Panc1 (cell line): ENCODE data around the gene PARP9. TPM values are rescaled to one million over a fixed set of nuclear protein-coding genes. Genes with fewer than 3 reads are reported as not detected.

Source experiments
- ATAC-seq: fragments of 200-7000 bp; cut with Tn5 transposase; 2 replicates; pipeline ENCODE4 v1.9.1; 2020; ENCODE audit warnings: mild to moderate bottlenecking, moderate library complexity
- BruUV-seq: library from RNA; stranded (reverse); fragments of 400-500 nt; replicated peaks from 2 replicates; lab custom pipeline; 2021; lab: Mats Ljungman, UMichigan
- CTCF ChIA-PET: fragments of 300-600 bp; sonication (Branson Sonifier 250); formaldehyde crosslinking; loops from one replicate; lab custom pipeline; 2022; ENCODE audit warnings: antibody characterized with exemption; lab: Charles Lee
- POLR2A ChIA-PET: fragments of 300-600 bp; sonication (Branson Sonifier 250); formaldehyde crosslinking; loops from one replicate; lab custom pipeline; 2022; ENCODE audit warnings: antibody characterized with exemption; lab: Charles Lee
- DNase-seq: peaks from one replicate; pipeline ENCODE4 v3.0.0-alpha.2; 2010; ENCODE audit warnings: low read depth, low spot score
- H3K27ac ChIP-seq: 2 replicates; pipeline ENCODE4 v1.5.1; 2011; ENCODE audit warnings: mild to moderate bottlenecking, low read length, inconsistent platforms
- H3K27me3 ChIP-seq: fragments of 200-500 bp; sonication (Bioruptor generic); 2 replicates; pipeline ENCODE4 v1.6.0; 2014; ENCODE audit warnings: low read length, inconsistent platforms; ENCODE audit not compliant: control insufficient read depth, insufficient read depth
- H3K36me3 ChIP-seq: fragments of 200-500 bp; sonication (Bioruptor generic); 2 replicates; pipeline ENCODE4 v1.5.1; 2014; ENCODE audit warnings: inconsistent platforms, mild to moderate bottlenecking, low read length, moderate library complexity; ENCODE audit not compliant: control insufficient read depth, insufficient read depth
- H3K4me1 ChIP-seq: 2 replicates; pipeline ENCODE4 v1.5.1; 2011; ENCODE audit warnings: inconsistent platforms, mild to moderate bottlenecking, low read length, moderate library complexity; ENCODE audit not compliant: control insufficient read depth, insufficient read depth
- H3K4me3 ChIP-seq, 2 experiments: 2 replicates each; pipeline ENCODE4 v1.5.1; 2011 to 2012; ENCODE audit warnings: low read depth in 2 of 2, low read length in 2 of 2, mild to moderate bottlenecking in 2 of 2, inconsistent platforms in 1 of 2, moderate library complexity in 1 of 2
- H3K9me3 ChIP-seq: fragments of 200-500 bp; sonication (Bioruptor generic); 2 replicates; pipeline ENCODE4 v1.5.1; 2014; ENCODE audit warnings: low read depth, mild to moderate bottlenecking, inconsistent platforms, low read length, moderate library complexity; ENCODE audit not compliant: control insufficient read depth, insufficient read depth
- POLR2AphosphoS5 ChIP-seq: IDR thresholded peaks from 2 replicates; pipeline ENCODE4 v1.6.1; 2012; ENCODE audit warnings: mild to moderate bottlenecking, low read depth, low read length, moderate library complexity
- SIN3A ChIP-seq: IDR thresholded peaks from 2 replicates; pipeline ENCODE4 v1.6.1; 2012; ENCODE audit warnings: low read depth, mild to moderate bottlenecking, low read length, moderate library complexity, borderline replicate concordance; ENCODE audit not compliant: insufficient read depth
- TCF7L2 ChIP-seq: IDR thresholded peaks from 2 replicates; pipeline ENCODE4 v1.6.1; 2011; ENCODE audit warnings: mild to moderate bottlenecking, low read depth, low read length, inconsistent platforms
- in situ Hi-C: cut with HindIII; loops from 2 replicates; pipeline ENCODE4 v1.10.0; 2016; ENCODE audit warnings: low sequenced_read_pairs, low pct_unique_long_range_greater_than_20kb
- intact Hi-C: fragments of 100-400 bp; cut with micrococcal nuclease; formaldehyde crosslinking; loops from one replicate; pipeline ENCODE4 v1.10.0; 2022; ENCODE audit not compliant: unreplicated experiment
- total RNA-seq: library from RNA; stranded (reverse); gene quantifications from one replicate; pipeline ENCODE4 v1.2.1, GENCODE V29; 2021; ENCODE audit not compliant: unreplicated experiment
- TF ChIP-seq, protein P1 (sequence below): fragments of 450-650 bp; IDR thresholded peaks from 2 replicates; pipeline ENCODE4 v1.5.1; 2017; ENCODE audit warnings: mild to moderate bottlenecking
- TF ChIP-seq, protein P2 (sequence below), 2 experiments: IDR thresholded peaks; 2 replicates each; pipeline ENCODE4 v1.6.1; 2011 to 2012; ENCODE audit warnings: low read depth in 2 of 2, control low read depth in 1 of 2, low read length in 1 of 2, mild to moderate bottlenecking in 1 of 2, moderate library complexity in 1 of 2; ENCODE audit not compliant: insufficient read depth in 1 of 2

The PARP9 gene
- total RNA-seq, 1 experiment from 2014 or later, result 14.5 TPM

DNA sequence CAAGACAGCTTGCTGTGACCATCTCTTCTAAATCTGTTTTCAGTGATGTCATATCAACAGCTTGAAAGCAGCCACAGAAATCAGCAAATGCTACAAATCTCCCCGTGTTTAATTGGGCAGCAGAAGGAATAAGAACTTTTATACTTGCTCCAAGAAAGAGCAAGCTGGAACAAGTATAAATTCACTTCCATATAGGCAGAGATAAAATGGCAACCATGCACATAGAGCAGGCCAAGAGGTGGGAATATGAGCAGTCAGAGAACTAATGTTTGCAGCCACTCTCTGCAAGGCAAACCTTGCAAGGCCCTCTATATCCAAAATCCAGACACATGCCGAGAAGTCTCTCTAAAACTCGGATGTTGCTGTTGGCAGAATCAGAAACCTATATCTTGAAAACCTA lies 16.0 kb downstream of the PARP9 start:
- ChIA-PET CTCF (no interaction called here), POLR2A (interaction anchor here (0.6 kb wide), 1 partner anchor 124 kb away, joined by 3 read pairs; no protein-coding TSS in a partner anchor)
- ATAC-seq (no peak), DNase-seq (no peak)
- intact Hi-C loops, result no loop called here
- Histone ChIP-seq H3K27ac (no peak overlapping the region), H3K9me3 (no peaks in the 10 kb centered on the region), H3K36me3 (no peaks in the 10 kb centered on the region), H3K27me3 (no peaks in the 10 kb centered on the region), H3K4me3 (no peak overlapping the region), H3K4me1 (no peaks in the 10 kb centered on the region)
- TF ChIP-seq POLR2AphosphoS5 (no peak), SIN3A (no peak), TCF7L2 (no peak)
- TF ChIP-seq, protein P1, sequence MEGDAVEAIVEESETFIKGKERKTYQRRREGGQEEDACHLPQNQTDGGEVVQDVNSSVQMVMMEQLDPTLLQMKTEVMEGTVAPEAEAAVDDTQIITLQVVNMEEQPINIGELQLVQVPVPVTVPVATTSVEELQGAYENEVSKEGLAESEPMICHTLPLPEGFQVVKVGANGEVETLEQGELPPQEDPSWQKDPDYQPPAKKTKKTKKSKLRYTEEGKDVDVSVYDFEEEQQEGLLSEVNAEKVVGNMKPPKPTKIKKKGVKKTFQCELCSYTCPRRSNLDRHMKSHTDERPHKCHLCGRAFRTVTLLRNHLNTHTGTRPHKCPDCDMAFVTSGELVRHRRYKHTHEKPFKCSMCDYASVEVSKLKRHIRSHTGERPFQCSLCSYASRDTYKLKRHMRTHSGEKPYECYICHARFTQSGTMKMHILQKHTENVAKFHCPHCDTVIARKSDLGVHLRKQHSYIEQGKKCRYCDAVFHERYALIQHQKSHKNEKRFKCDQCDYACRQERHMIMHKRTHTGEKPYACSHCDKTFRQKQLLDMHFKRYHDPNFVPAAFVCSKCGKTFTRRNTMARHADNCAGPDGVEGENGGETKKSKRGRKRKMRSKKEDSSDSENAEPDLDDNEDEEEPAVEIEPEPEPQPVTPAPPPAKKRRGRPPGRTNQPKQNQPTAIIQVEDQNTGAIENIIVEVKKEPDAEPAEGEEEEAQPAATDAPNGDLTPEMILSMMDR, result no peak
- TF ChIP-seq, protein P2, sequence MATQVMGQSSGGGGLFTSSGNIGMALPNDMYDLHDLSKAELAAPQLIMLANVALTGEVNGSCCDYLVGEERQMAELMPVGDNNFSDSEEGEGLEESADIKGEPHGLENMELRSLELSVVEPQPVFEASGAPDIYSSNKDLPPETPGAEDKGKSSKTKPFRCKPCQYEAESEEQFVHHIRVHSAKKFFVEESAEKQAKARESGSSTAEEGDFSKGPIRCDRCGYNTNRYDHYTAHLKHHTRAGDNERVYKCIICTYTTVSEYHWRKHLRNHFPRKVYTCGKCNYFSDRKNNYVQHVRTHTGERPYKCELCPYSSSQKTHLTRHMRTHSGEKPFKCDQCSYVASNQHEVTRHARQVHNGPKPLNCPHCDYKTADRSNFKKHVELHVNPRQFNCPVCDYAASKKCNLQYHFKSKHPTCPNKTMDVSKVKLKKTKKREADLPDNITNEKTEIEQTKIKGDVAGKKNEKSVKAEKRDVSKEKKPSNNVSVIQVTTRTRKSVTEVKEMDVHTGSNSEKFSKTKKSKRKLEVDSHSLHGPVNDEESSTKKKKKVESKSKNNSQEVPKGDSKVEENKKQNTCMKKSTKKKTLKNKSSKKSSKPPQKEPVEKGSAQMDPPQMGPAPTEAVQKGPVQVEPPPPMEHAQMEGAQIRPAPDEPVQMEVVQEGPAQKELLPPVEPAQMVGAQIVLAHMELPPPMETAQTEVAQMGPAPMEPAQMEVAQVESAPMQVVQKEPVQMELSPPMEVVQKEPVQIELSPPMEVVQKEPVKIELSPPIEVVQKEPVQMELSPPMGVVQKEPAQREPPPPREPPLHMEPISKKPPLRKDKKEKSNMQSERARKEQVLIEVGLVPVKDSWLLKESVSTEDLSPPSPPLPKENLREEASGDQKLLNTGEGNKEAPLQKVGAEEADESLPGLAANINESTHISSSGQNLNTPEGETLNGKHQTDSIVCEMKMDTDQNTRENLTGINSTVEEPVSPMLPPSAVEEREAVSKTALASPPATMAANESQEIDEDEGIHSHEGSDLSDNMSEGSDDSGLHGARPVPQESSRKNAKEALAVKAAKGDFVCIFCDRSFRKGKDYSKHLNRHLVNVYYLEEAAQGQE (IDR thresholded peaks at IDR 0.05; ENCODE audit: insufficient read depth in 1 of 2, low read depth in 2 of 2, low read length in 1 of 2), result no peak
- no TSS peak for BruUV-seq
- in situ Hi-C loops, result no loop called here

DNA sequence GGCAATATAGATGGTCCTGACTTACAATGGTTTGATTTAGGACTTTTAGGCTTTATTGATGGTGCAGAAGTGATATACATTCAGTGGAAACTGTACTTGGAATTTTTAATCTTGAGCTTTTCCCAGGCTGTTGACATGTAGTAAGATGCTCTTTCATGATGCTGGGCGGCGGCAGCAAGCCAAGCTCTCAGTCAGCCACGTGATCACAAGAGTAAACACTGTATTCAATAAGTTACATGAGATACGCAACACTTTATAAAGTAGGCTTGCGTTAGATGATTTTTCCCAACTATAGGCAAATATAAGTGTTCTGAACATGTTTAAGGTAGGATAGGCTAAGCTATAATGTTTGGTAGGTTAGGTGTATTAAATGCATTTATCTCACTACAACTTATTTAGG lies 17.9 kb downstream of the PARP9 start:
- ChIA-PET POLR2A (interaction anchor here (0.6 kb wide), 1 partner anchor 37 kb away, joined by 6 read pairs; no protein-coding TSS in a partner anchor), CTCF (no interaction called here)
- intact Hi-C loops, result no loop called here
- BruUV-seq, result no TSS peak
- ATAC-seq (no peak), DNase-seq (no peak)
- Histone ChIP-seq H3K4me3 (no peak overlapping the region), H3K4me1 (no peaks in the 10 kb centered on the region), H3K27ac (no peak overlapping the region), H3K27me3 (no peaks in the 10 kb centered on the region), H3K36me3 (no peaks in the 10 kb centered on the region), H3K9me3 (no peaks in the 10 kb centered on the region)
- TF ChIP-seq SIN3A, result no peak
- TF ChIP-seq TCF7L2, result no peak
- TF ChIP-seq POLR2AphosphoS5, result no peak
- TF ChIP-seq, protein P1, result no peak
- TF ChIP-seq, protein P2 (IDR thresholded peaks at IDR 0.05; ENCODE audit: insufficient read depth in 1 of 2, low read depth in 2 of 2, low read length in 1 of 2), result no peak
- in situ Hi-C loops, result no loop called here
